K562 (cell line): ENCODE measurements around the gene RINL. TPM values are rescaled to one million over a fixed set of nuclear protein-coding genes. Genes with fewer than 3 reads are reported as not detected.

Experiments used
- E2F5 ChIP-seq: sonication (generic); formaldehyde crosslinking; IDR thresholded peaks from 2 replicates; pipeline ENCODE4 v1.8.0; 2022; ENCODE audit warnings: mild to moderate bottlenecking, missing genetic modification reagents
- RERE ChIP-seq: sonication (generic); formaldehyde crosslinking; IDR thresholded peaks from 2 replicates; pipeline ENCODE4 v1.8.0; 2023; ENCODE audit warnings: missing genetic modification reagents, mild to moderate bottlenecking, borderline replicate concordance
- RNF2 ChIP-seq: sonication (generic); IDR thresholded peaks from 2 replicates; pipeline ENCODE4 v1.6.1; 2016
- RREB1 ChIP-seq: fragments of 250-450 bp; sonication (Bioruptor Pico); IDR thresholded peaks from 2 replicates; pipeline ENCODE4 v1.4.0; 2020
- TAF9B ChIP-seq: fragments of 450-650 bp; IDR thresholded peaks from 2 replicates; pipeline ENCODE4 v1.6.1; 2018; ENCODE audit warnings: mild to moderate bottlenecking; ENCODE audit not compliant: partially characterized antibody
- TEAD4 ChIP-seq, 2 experiments: sonication (generic) in 1 of 2; formaldehyde crosslinking in 1 of 2; IDR thresholded peaks; 2 replicates each; pipeline versions ENCODE4 v1.6.1 to v1.8.0; 2012 to 2022; ENCODE audit warnings: borderline replicate concordance in 1 of 2, inconsistent platforms in 1 of 2, low read length in 1 of 2, mild to moderate bottlenecking in 1 of 2, missing genetic modification reagents in 1 of 2
- TRIM25 ChIP-seq: fragments of 450-650 bp; IDR thresholded peaks from 2 replicates; pipeline ENCODE4 v1.7.0; 2016; ENCODE audit warnings: borderline replicate concordance
- ZNF124 ChIP-seq: sonication (generic); formaldehyde crosslinking; IDR thresholded peaks from 2 replicates; pipeline ENCODE4 v1.8.1; 2022; ENCODE audit warnings: missing genetic modification reagents
- ZNF507 ChIP-seq: conservative IDR thresholded peaks from 2 replicates; pipeline ENCODE4 v1.6.1; 2017; ENCODE audit warnings: missing genetic modification characterization, missing compliant biosample characterization
- ZNF589 ChIP-seq: fragments of 200-800 bp; sonication (Bioruptor generic); IDR thresholded peaks from 2 replicates; pipeline ENCODE4 v1.6.1; 2016; ENCODE audit warnings: low read depth, missing genetic modification characterization, missing compliant biosample characterization
- polyA plus RNA-seq, 8 experiments: library from polyadenylated mRNA; depleted of rRNA in 4 of 8; stranded (reverse) in 5 of 8; unstranded in 3 of 8; fragments of >200 nt; fragmentation: Nextera tagmentation in 2 of 8; fragmentation: Illumina TruSeq in 1 of 8; extraction: Ambion mirVana in 2 of 8; extraction: Trizol in 1 of 8; gene quantifications; 2 replicates each; pipeline versions ENCODE4 v1.2.1 to v1.2.3, GENCODE V29; 2011 to 2014; ENCODE audit warnings: inconsistent platforms in 1 of 8, missing spikeins in 1 of 8
- total RNA-seq, 7 experiments: library from RNA; depleted of rRNA in 6 of 7; stranded (reverse); fragments of >200 nt in 6 of 7; fragmentation: Illumina TruSeq in 2 of 7; extraction: Trizol in 2 of 7; gene quantifications; 2 replicates each; pipeline versions ENCODE4 v1.2.1 to v1.2.3, GENCODE V29; 2011 to 2021; ENCODE audit warnings: low replicate concordance in 1 of 7
- TF ChIP-seq, protein P1 (sequence below): fragments of 200-800 bp; sonication (Bioruptor generic); IDR thresholded peaks from 2 replicates; pipeline ENCODE4 v1.6.1; 2017; ENCODE audit warnings: missing genetic modification characterization, missing compliant biosample characterization

Gene RINL
- total and polyA plus RNA-seq, 9 of the 15 experiments (the other 6 are each of a cell fraction or from before 2014, with no cell fraction given) = 0.82 to 10.9 (median 4.9) TPM

DNA sequence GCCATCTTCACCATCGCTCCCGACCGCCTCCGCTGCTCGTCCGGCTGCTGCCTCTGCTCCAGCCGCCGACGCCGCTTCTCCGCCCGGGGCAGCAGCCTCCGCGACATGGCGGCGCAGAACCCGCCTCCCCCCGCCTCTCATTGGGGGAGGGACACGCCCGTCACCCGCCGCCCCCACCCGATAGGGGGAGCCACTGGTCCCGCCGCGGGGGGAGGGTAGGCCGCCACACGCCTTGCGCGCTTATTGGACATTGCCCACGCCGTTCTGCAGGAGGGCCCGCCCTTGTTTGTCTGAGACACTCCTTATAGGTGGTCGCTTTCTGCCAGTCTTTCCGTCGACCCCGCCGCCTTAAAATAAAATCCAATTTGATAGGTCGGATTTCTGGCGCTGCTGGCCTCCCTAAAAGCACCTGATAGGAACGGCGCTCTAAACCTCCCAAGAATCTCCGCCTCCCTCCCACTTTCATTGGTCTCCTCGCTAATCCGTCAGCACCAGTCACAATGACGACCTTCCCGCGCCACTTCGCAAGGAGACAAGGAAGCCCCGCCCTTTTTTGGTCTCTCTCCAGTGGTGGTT, 28.1 kb downstream of the RINL start, which contains the start of gene HNRNPL (continued):
- TF ChIP-seq TRIM25 (no peak), TAF9B (peak; percentile 45), ZNF124 (CRISPR knock-in tag) (no peak), ZNF589 (CRISPR knock-in tag) (no peak), RERE (no peak), TEAD4 (IDR thresholded peaks at IDR 0.05; ENCODE audit: low read length) (no peak), TEAD4 (CRISPR knock-in tag; IDR thresholded peaks at IDR 0.05; ENCODE audit: borderline replicate concordance) (no peak), RREB1 (CRISPR knock-in tag) (no peak), E2F5 (no peak), ZNF507 (tag) (no peak), RNF2 (peak; percentile 75)
- TF ChIP-seq, protein P1, sequence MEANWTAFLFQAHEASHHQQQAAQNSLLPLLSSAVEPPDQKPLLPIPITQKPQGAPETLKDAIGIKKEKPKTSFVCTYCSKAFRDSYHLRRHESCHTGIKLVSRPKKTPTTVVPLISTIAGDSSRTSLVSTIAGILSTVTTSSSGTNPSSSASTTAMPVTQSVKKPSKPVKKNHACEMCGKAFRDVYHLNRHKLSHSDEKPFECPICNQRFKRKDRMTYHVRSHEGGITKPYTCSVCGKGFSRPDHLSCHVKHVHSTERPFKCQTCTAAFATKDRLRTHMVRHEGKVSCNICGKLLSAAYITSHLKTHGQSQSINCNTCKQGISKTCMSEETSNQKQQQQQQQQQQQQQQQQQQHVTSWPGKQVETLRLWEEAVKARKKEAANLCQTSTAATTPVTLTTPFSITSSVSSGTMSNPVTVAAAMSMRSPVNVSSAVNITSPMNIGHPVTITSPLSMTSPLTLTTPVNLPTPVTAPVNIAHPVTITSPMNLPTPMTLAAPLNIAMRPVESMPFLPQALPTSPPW (CRISPR knock-in tag) = peak; percentile 98
